Body of pancreas (tissue), 4 donors: ENCODE measurements around the gene PGA4. TPM values are rescaled to one million over a fixed set of nuclear protein-coding genes. Genes with fewer than 3 reads are reported as not detected.
"Not testable (repeated sequence)": the region's sequence is repeated elsewhere in the genome, so short reads cannot be mapped to it uniquely, and the experiment has no call there.

Experiments used
- ATAC-seq: fragments of 150-250 bp; one replicate; pipeline ENCODE4 v1.9.1; 2016
- DNase-seq, 4 donors: peaks; one replicate each; pipeline ENCODE4 v3.0.0-alpha.2; 2019
- H3K27ac ChIP-seq, 4 donors: fragments of 200-600 bp; sonication (generic); 1 replicate in 3 of 4; 2 replicates in 1 of 4; pipeline versions ENCODE4 v1.5.1 to v1.6.1; 2016 to 2019; ENCODE audit warnings: mild to moderate bottlenecking in 1 of 4, mixed read lengths in 1 of 4, moderate library complexity in 1 of 4
- H3K27me3 ChIP-seq, 2 donors: fragments of 200-600 bp; sonication (generic); one replicate each; pipeline ENCODE4 v1.6.0; 2016; ENCODE audit warnings: mild to moderate bottlenecking in 1 of 2
- H3K36me3 ChIP-seq, 2 donors: fragments of 200-600 bp; sonication (generic); replicated peaks in 1 of 2; 2 replicates each; pipeline ENCODE4 v1.5.1; 2016; ENCODE audit warnings: low read depth in 2 of 2; ENCODE audit not compliant: insufficient read depth in 1 of 2
- H3K4me1 ChIP-seq: fragments of 200-600 bp; sonication (generic); one replicate; pipeline ENCODE4 v1.6.0; 2016
- H3K4me3 ChIP-seq, 2 donors: fragments of 200-600 bp; sonication (generic); 1 replicate in 1 of 2; 2 replicates in 1 of 2; pipeline ENCODE4 v1.5.1; 2016 to 2019
- H3K9me3 ChIP-seq, 3 donors: fragments of 200-600 bp; sonication (generic); 1 replicate in 2 of 3; 2 replicates in 1 of 3; pipeline ENCODE4 v1.5.1; 2016
- WGBS, 2 donors: methylation state at CpG; one replicate each; pipeline ENCODE4 v1.1.5; 2017; 5-methylcytosine and 5-hydroxymethylcytosine counted together
- intact Hi-C: fragments of 100-400 bp; cut with DNase I; formaldehyde crosslinking; loops from one replicate; pipeline ENCODE4 v1.15.1; 2023
- total RNA-seq, 2 donors: library from RNA; depleted of rRNA; stranded (reverse); fragments of >200 nt; gene quantifications; one replicate each; pipeline ENCODE4 v1.1.0, GENCODE V29; 2016

The PGA4 gene
- total RNA-seq, 2 donors from 2014 or later = 120 TPM; not detected in 1

DNA sequence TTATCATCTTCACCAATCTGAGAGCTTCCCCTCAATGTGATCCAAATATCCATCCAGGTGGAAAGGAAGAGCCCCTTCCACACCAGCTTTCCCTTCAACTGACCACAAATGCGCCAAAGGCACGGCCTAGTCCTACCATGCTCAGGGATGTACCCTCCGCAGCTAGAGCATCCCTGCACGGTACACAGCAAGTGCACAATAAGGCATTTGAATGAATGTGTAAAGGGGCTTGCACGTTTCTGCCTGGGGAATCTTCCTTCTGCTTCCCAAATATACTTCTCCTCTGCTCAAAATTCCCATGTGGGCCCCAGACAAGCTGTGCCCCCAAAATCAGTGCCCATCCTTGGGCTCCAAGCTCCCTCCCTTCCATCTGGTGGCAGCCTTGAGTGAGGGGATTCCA, 3.1 kb upstream of the PGA4 start:
- H3K4me3 ChIP-seq, intact Hi-C loops, H3K27ac ChIP-seq, H3K36me3 ChIP-seq, DNase-seq, H3K4me1 ChIP-seq, H3K27me3 ChIP-seq, H3K9me3 ChIP-seq, ATAC-seq: not testable (repeated sequence)
- 88% methylated on average over 5 of the region's 5 CpGs; no CpG with 5 or more reads in 1 of the 2 donors for WGBS, 2 donors

DNA sequence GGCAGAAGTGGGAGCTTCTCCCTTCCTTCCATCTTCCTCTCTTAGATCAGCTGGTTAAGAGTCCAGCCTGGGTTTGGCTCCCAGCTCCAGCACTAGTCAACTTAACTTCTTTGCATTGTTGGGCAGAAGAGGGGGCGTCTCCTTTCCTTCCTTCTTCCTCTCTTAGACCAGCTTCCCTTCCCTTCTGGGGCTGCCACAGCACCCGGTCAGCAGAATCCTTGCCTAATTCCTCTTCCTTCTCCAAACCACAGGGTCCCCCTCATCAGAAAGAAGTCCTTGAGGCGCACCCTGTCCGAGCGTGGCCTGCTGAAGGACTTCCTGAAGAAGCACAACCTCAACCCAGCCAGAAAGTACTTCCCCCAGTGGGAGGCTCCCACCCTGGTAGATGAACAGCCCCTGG, 545 bp downstream of the PGA4 start:
- H3K4me1 ChIP-seq, ATAC-seq, H3K4me3 ChIP-seq, H3K36me3 ChIP-seq, DNase-seq, H3K27ac ChIP-seq, H3K9me3 ChIP-seq, intact Hi-C loops, H3K27me3 ChIP-seq: not testable (repeated sequence)
- no CpG with 5 or more reads among the region's 5 CpGs for WGBS, 2 donors

DNA sequence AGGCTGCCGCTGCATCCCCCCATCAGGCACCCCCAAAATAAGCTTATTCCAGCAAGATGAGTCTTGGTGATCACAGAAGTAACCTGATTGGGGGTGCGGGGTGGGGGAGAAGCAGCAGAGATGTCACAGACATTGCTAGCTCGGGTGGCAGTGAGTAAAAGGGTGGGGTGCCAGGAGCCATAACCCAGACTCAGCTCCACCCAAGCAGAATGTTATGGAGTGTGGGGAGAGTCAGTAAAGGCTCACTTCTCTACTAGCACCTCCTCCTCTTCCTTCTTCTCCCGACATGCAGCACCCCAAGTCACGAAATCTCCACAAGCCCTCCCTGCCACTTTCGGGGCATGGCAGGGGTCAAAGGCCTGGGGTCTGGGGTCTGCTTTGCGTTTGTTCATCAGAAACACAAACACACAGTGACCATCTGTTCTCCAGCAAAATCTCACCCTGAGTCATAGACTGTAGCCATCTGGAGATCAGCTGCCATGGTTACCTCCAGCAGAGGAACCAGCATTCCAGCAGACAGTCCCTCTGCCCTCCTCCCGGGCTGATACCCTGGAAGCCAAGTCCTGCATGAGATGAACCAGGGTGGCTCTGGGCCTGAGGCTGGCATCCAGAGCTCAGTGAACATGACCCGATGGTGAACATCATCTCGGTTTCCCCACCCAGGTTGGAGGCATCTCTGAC, 4.5 kb downstream of the PGA4 start:
- no CpG with 5 or more reads among the region's 10 CpGs for WGBS, 2 donors
- H3K36me3 ChIP-seq, H3K4me1 ChIP-seq, ATAC-seq, H3K4me3 ChIP-seq, H3K27ac ChIP-seq, DNase-seq, H3K9me3 ChIP-seq, H3K27me3 ChIP-seq, intact Hi-C loops: not testable (repeated sequence)

DNA sequence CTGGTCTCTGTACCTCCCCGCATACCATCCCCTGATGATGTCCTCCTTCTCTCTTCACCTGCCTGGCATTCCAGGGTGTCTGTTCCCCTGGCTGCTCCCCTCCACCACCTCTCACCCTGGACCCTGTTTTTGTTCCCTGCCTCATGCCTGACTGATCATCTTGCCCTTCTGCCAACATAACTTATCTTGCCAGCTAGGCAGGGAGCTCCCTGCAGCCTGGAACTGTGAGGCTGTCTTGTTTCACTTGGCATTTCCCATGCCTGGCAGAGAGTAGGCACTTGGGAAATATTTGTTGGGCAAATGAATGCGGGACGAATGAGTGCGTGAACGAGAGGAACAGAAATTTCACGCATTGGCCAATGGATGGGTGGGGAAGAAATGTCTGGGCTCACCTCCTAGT, 7.3 kb downstream of the PGA4 start:
- H3K27me3 ChIP-seq, H3K4me3 ChIP-seq, ATAC-seq, H3K9me3 ChIP-seq, H3K27ac ChIP-seq, DNase-seq, intact Hi-C loops, H3K36me3 ChIP-seq, H3K4me1 ChIP-seq: not testable (repeated sequence)
- no CpG with 5 or more reads among the region's 6 CpGs for WGBS, 2 donors

DNA sequence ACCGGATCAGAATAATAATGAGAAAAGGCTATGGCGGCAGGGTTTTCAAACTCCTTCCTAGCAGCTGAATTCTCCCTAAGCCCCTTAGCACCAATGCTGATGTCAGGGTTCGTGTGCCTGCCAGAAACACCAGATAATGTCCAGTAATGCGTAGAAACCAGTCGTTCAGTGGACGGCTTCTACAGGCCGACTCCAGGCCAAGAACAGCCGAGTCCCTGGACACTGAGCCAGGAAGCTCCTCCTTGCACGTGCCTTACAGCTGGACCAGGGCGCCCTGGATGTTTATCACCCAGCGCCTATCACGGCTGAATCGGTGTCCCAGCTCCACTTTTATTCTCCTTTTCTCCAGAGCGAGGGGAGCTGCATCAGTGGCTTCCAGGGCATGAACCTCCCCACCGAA, 8.9 kb downstream of the PGA4 start:
- ATAC-seq, H3K9me3 ChIP-seq, H3K27ac ChIP-seq, H3K36me3 ChIP-seq, H3K27me3 ChIP-seq, H3K4me3 ChIP-seq, H3K4me1 ChIP-seq, intact Hi-C loops, DNase-seq: not testable (repeated sequence)
- WGBS, 2 donors = no CpG with 5 or more reads among the region's 15 CpGs

DNA sequence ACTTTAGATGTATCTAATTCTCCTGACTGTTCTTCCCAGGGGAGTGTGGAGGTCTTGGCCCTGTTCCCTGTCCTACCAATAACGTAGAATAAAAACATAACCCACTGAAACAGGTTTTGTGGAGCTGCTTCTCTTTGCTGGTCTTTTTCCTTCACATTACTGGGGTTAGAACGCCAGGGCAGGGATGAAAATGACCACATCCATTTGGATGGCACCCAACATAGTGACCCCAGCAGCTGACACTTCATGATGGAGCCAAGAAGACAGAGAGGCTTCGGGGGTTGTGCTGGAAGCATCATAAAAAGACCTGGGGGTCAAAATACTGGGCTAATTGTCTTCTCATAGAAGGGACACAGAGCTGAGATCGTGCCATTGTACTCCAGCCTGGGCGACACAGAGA, 9.4 kb downstream of the PGA4 start:
- H3K4me3 ChIP-seq, DNase-seq, ATAC-seq, intact Hi-C loops, H3K27ac ChIP-seq, H3K36me3 ChIP-seq, H3K27me3 ChIP-seq, H3K9me3 ChIP-seq, H3K4me1 ChIP-seq: not testable (repeated sequence)
- no CpG with 5 or more reads among the region's 5 CpGs for WGBS, 2 donors

DNA sequence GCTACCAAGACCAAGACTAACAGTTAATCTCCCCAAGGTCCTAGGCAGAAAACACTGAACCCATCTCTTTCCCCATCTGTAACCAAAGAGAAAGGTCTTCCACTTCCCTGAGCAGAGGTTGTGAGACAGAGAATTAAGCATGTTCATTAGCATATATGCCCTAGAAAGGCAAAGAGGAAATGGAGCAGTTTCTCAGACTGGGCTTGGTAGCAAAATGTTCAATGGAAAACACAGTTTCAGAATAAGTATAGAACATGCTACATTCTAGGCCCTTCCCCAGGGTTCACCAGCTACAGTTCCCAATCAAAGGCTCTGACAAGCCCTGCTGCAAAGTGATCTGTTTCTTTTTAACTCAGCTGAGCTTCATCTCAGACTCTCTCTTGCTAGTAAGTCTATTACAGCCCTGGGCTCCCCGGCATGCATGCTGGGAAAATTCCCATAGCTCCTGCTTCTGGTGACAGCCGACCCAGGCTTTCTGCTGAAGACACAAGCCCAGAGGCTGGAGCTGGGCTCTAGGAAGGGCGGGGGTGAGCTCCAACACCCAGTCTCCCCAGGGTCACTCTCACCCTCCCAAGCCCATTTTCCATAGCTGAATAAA, 10.5 kb downstream of the PGA4 start:
- H3K4me1 ChIP-seq, H3K9me3 ChIP-seq, ATAC-seq, DNase-seq, intact Hi-C loops, H3K36me3 ChIP-seq, H3K27me3 ChIP-seq, H3K4me3 ChIP-seq, H3K27ac ChIP-seq: not testable (repeated sequence)
- no CpG with 5 or more reads among the region's 3 CpGs for WGBS, 2 donors

DNA sequence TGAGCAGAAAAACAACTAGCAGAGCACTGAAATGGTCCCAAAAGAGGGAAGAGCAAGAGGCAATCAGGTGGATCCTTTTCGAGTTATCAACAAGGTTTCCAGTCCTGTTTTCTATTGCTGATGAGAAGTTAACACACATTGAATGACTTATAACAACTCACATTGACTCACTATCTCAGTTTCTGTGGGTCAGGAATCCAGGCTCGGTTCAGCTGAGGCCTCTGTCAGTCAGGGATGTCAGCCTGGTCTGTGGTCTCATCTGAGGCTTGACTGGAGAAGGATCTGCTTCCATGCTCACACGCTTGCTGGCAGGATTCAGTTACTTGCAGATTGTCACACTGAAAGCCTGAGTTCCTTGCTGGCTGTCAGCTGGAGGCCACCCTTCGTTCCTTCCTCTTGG, 15.0 kb downstream of the PGA4 start:
- ATAC-seq, H3K27ac ChIP-seq, H3K36me3 ChIP-seq, H3K27me3 ChIP-seq, intact Hi-C loops, DNase-seq, H3K4me1 ChIP-seq, H3K9me3 ChIP-seq, H3K4me3 ChIP-seq: not testable (repeated sequence)
- WGBS, 2 donors = no CpG with 5 or more reads among the region's 4 CpGs

DNA sequence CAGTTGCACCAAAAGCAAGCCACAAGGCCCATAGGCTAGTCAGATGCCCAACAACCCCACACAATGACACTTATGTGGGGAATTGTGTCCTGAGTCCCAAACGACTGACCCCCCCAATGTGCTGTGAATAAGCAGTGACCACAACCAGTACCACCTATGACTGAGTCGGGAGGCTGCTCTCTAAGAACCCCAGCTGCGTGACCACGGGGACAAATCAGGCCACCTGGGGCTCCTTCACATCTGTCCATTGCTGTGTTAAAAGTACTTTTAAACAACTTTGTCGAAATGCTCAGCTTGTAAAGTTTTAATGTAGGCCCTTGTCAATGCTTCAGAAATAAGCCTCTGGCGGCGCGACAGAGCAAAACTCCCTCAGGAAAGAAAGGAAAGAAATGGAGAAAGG, 18.1 kb downstream of the PGA4 start:
- H3K4me1 ChIP-seq, DNase-seq: not testable (repeated sequence)
- WGBS, 2 donors = 63 to 75% methylated on average over 5 to 8 of the region's 8 CpGs

DNA sequence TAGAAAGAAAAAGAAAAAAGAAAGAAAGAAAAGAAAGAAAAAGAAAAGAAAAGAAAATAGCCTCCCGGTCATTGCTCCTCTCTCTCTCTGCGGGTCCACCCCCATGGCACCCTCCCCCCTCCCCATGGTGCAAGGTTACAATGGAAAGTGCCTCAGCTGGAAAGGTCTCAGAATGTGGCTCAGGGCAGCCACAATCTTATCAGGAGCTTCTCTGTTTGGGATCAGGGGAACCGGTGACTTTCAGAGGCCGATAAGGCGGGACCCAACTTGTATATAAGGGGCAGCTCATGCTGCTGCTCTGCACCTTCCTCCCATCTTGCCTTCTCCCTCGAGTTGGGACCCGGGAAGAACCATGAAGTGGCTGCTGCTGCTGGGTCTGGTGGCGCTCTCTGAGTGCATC, 18.7 kb downstream of the PGA4 start, which contains the start of gene PGA5:
TSS of gene PGA5 (plus strand) at position 301 of the 400 bp plus-strand sequence. CDS start at position 353, 52 bp downstream.
- H3K9me3 ChIP-seq, ATAC-seq, intact Hi-C loops, H3K27ac ChIP-seq, H3K4me1 ChIP-seq, H3K4me3 ChIP-seq, H3K36me3 ChIP-seq, DNase-seq, H3K27me3 ChIP-seq: not testable (repeated sequence)
- WGBS, 2 donors = no CpG with 5 or more reads among the region's 8 CpGs

More for the DNA sequence above, 18.1 kb downstream of the PGA4 start:
- H3K4me3 ChIP-seq, H3K27me3 ChIP-seq, H3K9me3 ChIP-seq, intact Hi-C loops, ATAC-seq, H3K36me3 ChIP-seq, H3K27ac ChIP-seq: not testable (repeated sequence)

DNA sequence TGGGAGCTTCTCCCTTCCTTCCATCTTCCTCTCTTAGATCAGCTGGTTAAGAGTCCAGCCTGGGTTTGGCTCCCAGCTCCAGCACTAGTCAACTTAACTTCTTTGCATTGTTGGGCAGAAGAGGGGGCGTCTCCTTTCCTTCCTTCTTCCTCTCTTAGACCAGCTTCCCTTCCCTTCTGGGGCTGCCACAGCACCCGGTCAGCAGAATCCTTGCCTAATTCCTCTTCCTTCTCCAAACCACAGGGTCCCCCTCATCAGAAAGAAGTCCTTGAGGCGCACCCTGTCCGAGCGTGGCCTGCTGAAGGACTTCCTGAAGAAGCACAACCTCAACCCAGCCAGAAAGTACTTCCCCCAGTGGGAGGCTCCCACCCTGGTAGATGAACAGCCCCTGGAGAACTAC, 19.4 kb downstream of the PGA4 start:
- H3K27ac ChIP-seq, ATAC-seq, DNase-seq, H3K36me3 ChIP-seq, H3K27me3 ChIP-seq, H3K4me3 ChIP-seq, H3K4me1 ChIP-seq, H3K9me3 ChIP-seq, intact Hi-C loops: not testable (repeated sequence)
- no CpG with 5 or more reads among the region's 5 CpGs for WGBS, 2 donors

DNA sequence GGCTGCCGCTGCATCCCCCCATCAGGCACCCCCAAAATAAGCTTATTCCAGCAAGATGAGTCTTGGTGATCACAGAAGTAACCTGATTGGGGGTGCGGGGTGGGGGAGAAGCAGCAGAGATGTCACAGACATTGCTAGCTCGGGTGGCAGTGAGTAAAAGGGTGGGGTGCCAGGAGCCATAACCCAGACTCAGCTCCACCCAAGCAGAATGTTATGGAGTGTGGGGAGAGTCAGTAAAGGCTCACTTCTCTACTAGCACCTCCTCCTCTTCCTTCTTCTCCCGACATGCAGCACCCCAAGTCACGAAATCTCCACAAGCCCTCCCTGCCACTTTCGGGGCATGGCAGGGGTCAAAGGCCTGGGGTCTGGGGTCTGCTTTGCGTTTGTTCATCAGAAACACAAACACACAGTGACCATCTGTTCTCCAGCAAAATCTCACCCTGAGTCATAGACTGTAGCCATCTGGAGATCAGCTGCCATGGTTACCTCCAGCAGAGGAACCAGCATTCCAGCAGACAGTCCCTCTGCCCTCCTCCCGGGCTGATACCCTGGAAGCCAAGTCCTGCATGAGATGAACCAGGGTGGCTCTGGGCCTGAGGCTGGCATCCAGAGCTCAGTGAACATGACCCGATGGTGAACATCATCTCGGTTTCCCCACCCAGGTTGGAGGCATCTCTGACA, 23.3 kb downstream of the PGA4 start:
- H3K36me3 ChIP-seq, H3K4me3 ChIP-seq, H3K9me3 ChIP-seq, DNase-seq, H3K27me3 ChIP-seq, H3K27ac ChIP-seq, H3K4me1 ChIP-seq, intact Hi-C loops, ATAC-seq: not testable (repeated sequence)
- whole genome bisulfite sequencing, 2 donors = no CpG with 5 or more reads among the region's 10 CpGs
